HCT116 (cell line): ENCODE measurements around the gene RAB31. TPM values are rescaled to one million over a fixed set of nuclear protein-coding genes. Genes with fewer than 3 reads are reported as not detected.

Experiments
- ATAC-seq: fragments of 200-7000 bp; cut with Tn5 transposase; 2 replicates; pipeline ENCODE4 v1.9.1; 2020; ENCODE audit warnings: mild to moderate bottlenecking, moderate library complexity
- BruUV-seq: library from RNA; stranded (reverse); fragments of 400-500 nt; replicated peaks from 2 replicates; lab custom pipeline; 2021; lab: Mats Ljungman, UMichigan
- CTCF ChIA-PET: fragments of 300-600 bp; sonication (Branson Sonifier 250); formaldehyde crosslinking; loops from one replicate; lab custom pipeline; 2021; ENCODE audit warnings: antibody characterized with exemption; lab: Charles Lee
- POLR2A ChIA-PET: fragments of 300-600, 350-600 bp; sonication (Branson Sonifier 250); formaldehyde crosslinking; loops from one replicate; lab custom pipeline; 2021; ENCODE audit warnings: antibody characterized with exemption; lab: Charles Lee
- RAD21 ChIA-PET, 2 experiments: fragments of 300-600 bp; sonication (Branson Sonifier 250); formaldehyde crosslinking; loops; one replicate each; lab custom pipeline; 2023; ENCODE audit warnings: low total read pairs in 2 of 2; ENCODE audit not compliant: uncharacterized antibody in 2 of 2, unreplicated experiment in 2 of 2, low non-redundant PET in 1 of 2; lab: Charles Lee
- DNase-seq: peaks from one replicate; pipeline ENCODE4 v3.0.0-alpha.2; 2010; ENCODE audit warnings: low read depth, low spot score
- H2AFZ ChIP-seq: fragments of 200-600 bp; shearing (Covaris generic), sonication (generic); 2 replicates; pipeline ENCODE4 v1.6.1; 2017; ENCODE audit warnings: low read depth, mixed run types, mixed read lengths, antibody characterized with exemption, low read length; ENCODE audit not compliant: poor library complexity, severe bottlenecking
- H3K27ac ChIP-seq: 2 replicates; pipeline ENCODE4 v1.5.1; 2012; ENCODE audit warnings: low read depth, low read length
- H3K27me3 ChIP-seq: fragments of 200-600 bp; sonication (generic); 2 replicates; pipeline ENCODE4 v1.6.1; 2016; ENCODE audit warnings: mixed run types, low read length, mixed read lengths; ENCODE audit not compliant: insufficient read depth
- H3K36me3 ChIP-seq, 2 experiments: fragments of 200-500 bp in 1 of 2; fragments of 200-600 bp in 1 of 2; sonication (Bioruptor generic) in 1 of 2; sonication (generic) in 1 of 2; 2 replicates each; pipeline versions ENCODE4 v1.5.1 to v1.6.1; 2014 to 2016; ENCODE audit warnings: low read length in 2 of 2, inconsistent platforms in 1 of 2, mixed read lengths in 1 of 2, mixed run types in 1 of 2; ENCODE audit not compliant: insufficient read depth in 2 of 2, control insufficient read depth in 1 of 2
- H3K4me1 ChIP-seq, 2 experiments: fragments of 200-600 bp in 1 of 2; sonication (generic) in 1 of 2; 2 replicates each; pipeline versions ENCODE4 v1.5.1 to v1.6.1; 2012 to 2017; ENCODE audit warnings: low read length in 2 of 2, inconsistent platforms in 1 of 2, mild to moderate bottlenecking in 1 of 2, mixed read lengths in 1 of 2, mixed run types in 1 of 2, moderate library complexity in 1 of 2; ENCODE audit not compliant: insufficient read depth in 2 of 2, control insufficient read depth in 1 of 2
- H3K4me2 ChIP-seq: fragments of 200-600 bp; sonication (generic); 2 replicates; pipeline ENCODE4 v1.6.1; 2017; ENCODE audit warnings: mixed run types, low read length, mixed read lengths
- H3K4me3 ChIP-seq, 2 experiments: fragments of 200-600 bp in 1 of 2; sonication (generic) in 1 of 2; replicated peaks in 1 of 2; 2 replicates each; pipeline ENCODE4 v1.5.1; 2011 to 2016; ENCODE audit warnings: low read length in 2 of 2, control low read depth in 1 of 2, low read depth in 1 of 2, mild to moderate bottlenecking in 1 of 2, mixed read lengths in 1 of 2, mixed run types in 1 of 2
- H3K79me2 ChIP-seq: fragments of 200-600 bp; sonication (generic); 2 replicates; pipeline ENCODE4 v1.6.1; 2017; ENCODE audit warnings: mild to moderate bottlenecking, mixed run types, low read length, moderate library complexity, mixed read lengths; ENCODE audit not compliant: insufficient read depth
- H3K9ac ChIP-seq: fragments of 200-600 bp; sonication (generic); 2 replicates; pipeline ENCODE4 v1.6.1; 2016; ENCODE audit warnings: low read length, mixed read lengths
- H3K9me2 ChIP-seq: fragments of 200-600 bp; sonication (generic), shearing (Covaris generic); 2 replicates; pipeline ENCODE4 v1.6.1; 2017; ENCODE audit warnings: mixed run types, mild to moderate bottlenecking, moderate library complexity; ENCODE audit not compliant: insufficient read depth
- H3K9me3 ChIP-seq, 2 experiments: fragments of 200-500 bp in 1 of 2; fragments of 200-600 bp in 1 of 2; sonication (Bioruptor generic) in 1 of 2; sonication (generic) in 1 of 2; 2 replicates each; pipeline ENCODE4 v1.6.1; 2014 to 2017; ENCODE audit warnings: low read length in 2 of 2, mixed read lengths in 2 of 2, inconsistent platforms in 1 of 2, low read depth in 1 of 2, mild to moderate bottlenecking in 1 of 2, mixed run types in 1 of 2, moderate library complexity in 1 of 2; ENCODE audit not compliant: control insufficient read depth in 1 of 2, insufficient read depth in 1 of 2
- H4K20me1 ChIP-seq: fragments of 200-600 bp; sonication (generic), shearing (Covaris generic); 2 replicates; pipeline ENCODE4 v1.6.1; 2017; ENCODE audit warnings: mixed run types, mild to moderate bottlenecking, moderate library complexity; ENCODE audit not compliant: insufficient read depth
- CEBPB ChIP-seq: IDR thresholded peaks from 2 replicates; pipeline ENCODE4 v1.6.1; 2012; ENCODE audit warnings: low read depth
- EGR1 ChIP-seq: IDR thresholded peaks from 2 replicates; pipeline ENCODE4 v1.6.1; 2012; ENCODE audit warnings: low read depth
- EZH2phosphoT487 ChIP-seq: fragments of 200-600 bp; IDR thresholded peaks from 2 replicates; pipeline ENCODE4 v1.6.1; 2018; ENCODE audit warnings: antibody characterized with exemption, borderline replicate concordance
- FOSL1 ChIP-seq: IDR thresholded peaks from 2 replicates; pipeline ENCODE4 v1.6.1; 2012; ENCODE audit warnings: low read depth
- JUND ChIP-seq: IDR thresholded peaks from 2 replicates; pipeline ENCODE4 v1.6.1; 2012
- POLR2A ChIP-seq: IDR thresholded peaks from 2 replicates; pipeline ENCODE4 v1.7.0; 2011; ENCODE audit warnings: borderline replicate concordance; ENCODE audit not compliant: insufficient read depth, insufficient read length; ENCODE audit errors: extremely low read depth
- SP1 ChIP-seq: IDR thresholded peaks from 2 replicates; pipeline ENCODE4 v1.6.1; 2012; ENCODE audit warnings: low read depth
- TCF7L2 ChIP-seq: IDR thresholded peaks from 2 replicates; pipeline ENCODE4 v1.7.0; 2011; ENCODE audit warnings: borderline replicate concordance, inconsistent platforms; ENCODE audit not compliant: insufficient read depth, insufficient read length; ENCODE audit errors: extremely low read depth
- YY1 ChIP-seq: IDR thresholded peaks from 2 replicates; pipeline ENCODE4 v1.6.1; 2011; ENCODE audit warnings: low read length, low read depth, moderate library complexity, mild to moderate bottlenecking; ENCODE audit not compliant: insufficient replicate concordance; ENCODE audit errors: extremely low read depth
- ZNF274 ChIP-seq: fragments of 200-500 bp; sonication (Bioruptor generic); IDR thresholded peaks from 2 replicates; pipeline ENCODE4 v1.6.1; 2014; ENCODE audit warnings: mild to moderate bottlenecking, low read depth, low read length, inconsistent platforms
- intact Hi-C: fragments of 100-400 bp; cut with micrococcal nuclease; formaldehyde crosslinking; loops from 2 replicates; pipeline ENCODE4 v1.10.0; 2022
- total RNA-seq: library from RNA; stranded (reverse); gene quantifications from one replicate; pipeline ENCODE4 v1.2.1, GENCODE V29; 2021; ENCODE audit not compliant: unreplicated experiment
- TF ChIP-seq, protein P1 (sequence below), 3 experiments: fragments of 200-600 bp in 1 of 3; sonication (generic) in 1 of 3; IDR thresholded peaks in 2 of 3; conservative IDR thresholded peaks in 1 of 3; 2 replicates each; pipeline ENCODE4 v1.5.1; 2012 to 2017; ENCODE audit warnings: low read depth in 2 of 3, low read length in 2 of 3, antibody characterized with exemption in 1 of 3, borderline replicate concordance in 1 of 3, control low read depth in 1 of 3, mild to moderate bottlenecking in 1 of 3, mixed read lengths in 1 of 3, mixed run types in 1 of 3, moderate library complexity in 1 of 3; ENCODE audit not compliant: insufficient read depth in 1 of 3
- TF ChIP-seq, protein P2 (sequence below): IDR thresholded peaks from 2 replicates; pipeline ENCODE4 v1.6.1; 2011; ENCODE audit warnings: mild to moderate bottlenecking, low read length, moderate library complexity; ENCODE audit not compliant: insufficient replicate concordance; ENCODE audit errors: extremely low read depth
- TF ChIP-seq, protein P3 (sequence below): IDR thresholded peaks from 2 replicates; pipeline ENCODE4 v1.6.1; 2012; ENCODE audit warnings: low read depth
- TF ChIP-seq, protein P4 (sequence below): IDR thresholded peaks from 2 replicates; pipeline ENCODE4 v1.6.1; 2012

RAB31 gene
- total RNA-seq, 1 experiment from 2014 or later, result 46.9 TPM

DNA sequence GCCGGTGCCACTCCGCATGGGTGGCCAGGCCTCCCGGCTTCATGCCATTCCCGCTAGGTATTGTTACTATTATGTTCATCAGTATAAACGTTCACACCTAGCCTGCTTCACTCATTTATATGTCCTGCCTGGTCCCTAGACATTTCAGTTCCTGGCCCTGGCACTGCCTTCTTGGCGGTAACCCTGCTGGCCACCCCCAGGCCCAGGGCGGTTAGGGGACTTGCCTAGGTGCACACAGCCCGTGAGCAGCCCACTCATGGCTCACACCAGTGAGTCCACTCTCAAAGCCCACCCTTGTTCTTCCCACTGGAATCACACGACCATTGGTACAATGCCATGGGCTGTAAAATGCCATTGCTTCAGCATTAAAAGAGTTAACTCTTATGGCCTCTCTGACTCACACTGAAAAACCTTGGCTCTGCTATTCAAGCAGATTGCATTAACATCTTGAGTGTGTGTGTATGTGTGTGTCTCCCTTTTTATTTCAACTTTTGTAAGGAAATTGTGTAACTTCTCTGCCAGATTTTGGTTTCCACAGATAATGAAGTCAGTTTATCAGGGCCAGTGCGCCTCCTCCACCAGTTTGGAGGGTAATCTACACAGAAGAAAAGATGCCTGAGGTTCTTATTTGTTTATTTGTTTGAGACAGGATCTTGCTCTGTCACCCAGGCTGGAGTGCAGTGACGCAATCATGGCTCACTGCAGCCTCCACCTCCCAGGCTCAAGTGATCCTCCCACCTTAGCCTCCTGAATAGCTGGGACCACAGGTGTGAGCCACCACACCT, 74.2 kb downstream of the RAB31 start:
- TF ChIP-seq, protein P1, sequence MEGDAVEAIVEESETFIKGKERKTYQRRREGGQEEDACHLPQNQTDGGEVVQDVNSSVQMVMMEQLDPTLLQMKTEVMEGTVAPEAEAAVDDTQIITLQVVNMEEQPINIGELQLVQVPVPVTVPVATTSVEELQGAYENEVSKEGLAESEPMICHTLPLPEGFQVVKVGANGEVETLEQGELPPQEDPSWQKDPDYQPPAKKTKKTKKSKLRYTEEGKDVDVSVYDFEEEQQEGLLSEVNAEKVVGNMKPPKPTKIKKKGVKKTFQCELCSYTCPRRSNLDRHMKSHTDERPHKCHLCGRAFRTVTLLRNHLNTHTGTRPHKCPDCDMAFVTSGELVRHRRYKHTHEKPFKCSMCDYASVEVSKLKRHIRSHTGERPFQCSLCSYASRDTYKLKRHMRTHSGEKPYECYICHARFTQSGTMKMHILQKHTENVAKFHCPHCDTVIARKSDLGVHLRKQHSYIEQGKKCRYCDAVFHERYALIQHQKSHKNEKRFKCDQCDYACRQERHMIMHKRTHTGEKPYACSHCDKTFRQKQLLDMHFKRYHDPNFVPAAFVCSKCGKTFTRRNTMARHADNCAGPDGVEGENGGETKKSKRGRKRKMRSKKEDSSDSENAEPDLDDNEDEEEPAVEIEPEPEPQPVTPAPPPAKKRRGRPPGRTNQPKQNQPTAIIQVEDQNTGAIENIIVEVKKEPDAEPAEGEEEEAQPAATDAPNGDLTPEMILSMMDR (IDR thresholded peaks at IDR 0.05 in 2 of 3, conservative IDR thresholded peaks at IDR 0.05 in 1 of 3; ENCODE audit: borderline replicate concordance in 1 of 3, insufficient read depth in 1 of 3, low read depth in 2 of 3, low read length in 2 of 3), result no peak
- TF ChIP-seq, protein P2, sequence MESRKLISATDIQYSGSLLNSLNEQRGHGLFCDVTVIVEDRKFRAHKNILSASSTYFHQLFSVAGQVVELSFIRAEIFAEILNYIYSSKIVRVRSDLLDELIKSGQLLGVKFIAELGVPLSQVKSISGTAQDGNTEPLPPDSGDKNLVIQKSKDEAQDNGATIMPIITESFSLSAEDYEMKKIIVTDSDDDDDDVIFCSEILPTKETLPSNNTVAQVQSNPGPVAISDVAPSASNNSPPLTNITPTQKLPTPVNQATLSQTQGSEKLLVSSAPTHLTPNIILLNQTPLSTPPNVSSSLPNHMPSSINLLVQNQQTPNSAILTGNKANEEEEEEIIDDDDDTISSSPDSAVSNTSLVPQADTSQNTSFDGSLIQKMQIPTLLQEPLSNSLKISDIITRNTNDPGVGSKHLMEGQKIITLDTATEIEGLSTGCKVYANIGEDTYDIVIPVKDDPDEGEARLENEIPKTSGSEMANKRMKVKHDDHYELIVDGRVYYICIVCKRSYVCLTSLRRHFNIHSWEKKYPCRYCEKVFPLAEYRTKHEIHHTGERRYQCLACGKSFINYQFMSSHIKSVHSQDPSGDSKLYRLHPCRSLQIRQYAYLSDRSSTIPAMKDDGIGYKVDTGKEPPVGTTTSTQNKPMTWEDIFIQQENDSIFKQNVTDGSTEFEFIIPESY, result no peak
- TF ChIP-seq FOSL1 (peak; percentile 56), POLR2A (no peak), JUND (peak; percentile 39), YY1 (no peak), EGR1 (no peak), SP1 (peak; percentile 51), TCF7L2 (peak; percentile 32), CEBPB (peak; percentile 86), EZH2phosphoT487 (no peak), ZNF274 (no peak)
- TF ChIP-seq, protein P3, sequence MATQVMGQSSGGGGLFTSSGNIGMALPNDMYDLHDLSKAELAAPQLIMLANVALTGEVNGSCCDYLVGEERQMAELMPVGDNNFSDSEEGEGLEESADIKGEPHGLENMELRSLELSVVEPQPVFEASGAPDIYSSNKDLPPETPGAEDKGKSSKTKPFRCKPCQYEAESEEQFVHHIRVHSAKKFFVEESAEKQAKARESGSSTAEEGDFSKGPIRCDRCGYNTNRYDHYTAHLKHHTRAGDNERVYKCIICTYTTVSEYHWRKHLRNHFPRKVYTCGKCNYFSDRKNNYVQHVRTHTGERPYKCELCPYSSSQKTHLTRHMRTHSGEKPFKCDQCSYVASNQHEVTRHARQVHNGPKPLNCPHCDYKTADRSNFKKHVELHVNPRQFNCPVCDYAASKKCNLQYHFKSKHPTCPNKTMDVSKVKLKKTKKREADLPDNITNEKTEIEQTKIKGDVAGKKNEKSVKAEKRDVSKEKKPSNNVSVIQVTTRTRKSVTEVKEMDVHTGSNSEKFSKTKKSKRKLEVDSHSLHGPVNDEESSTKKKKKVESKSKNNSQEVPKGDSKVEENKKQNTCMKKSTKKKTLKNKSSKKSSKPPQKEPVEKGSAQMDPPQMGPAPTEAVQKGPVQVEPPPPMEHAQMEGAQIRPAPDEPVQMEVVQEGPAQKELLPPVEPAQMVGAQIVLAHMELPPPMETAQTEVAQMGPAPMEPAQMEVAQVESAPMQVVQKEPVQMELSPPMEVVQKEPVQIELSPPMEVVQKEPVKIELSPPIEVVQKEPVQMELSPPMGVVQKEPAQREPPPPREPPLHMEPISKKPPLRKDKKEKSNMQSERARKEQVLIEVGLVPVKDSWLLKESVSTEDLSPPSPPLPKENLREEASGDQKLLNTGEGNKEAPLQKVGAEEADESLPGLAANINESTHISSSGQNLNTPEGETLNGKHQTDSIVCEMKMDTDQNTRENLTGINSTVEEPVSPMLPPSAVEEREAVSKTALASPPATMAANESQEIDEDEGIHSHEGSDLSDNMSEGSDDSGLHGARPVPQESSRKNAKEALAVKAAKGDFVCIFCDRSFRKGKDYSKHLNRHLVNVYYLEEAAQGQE, result no peak
- TF ChIP-seq, protein P4, sequence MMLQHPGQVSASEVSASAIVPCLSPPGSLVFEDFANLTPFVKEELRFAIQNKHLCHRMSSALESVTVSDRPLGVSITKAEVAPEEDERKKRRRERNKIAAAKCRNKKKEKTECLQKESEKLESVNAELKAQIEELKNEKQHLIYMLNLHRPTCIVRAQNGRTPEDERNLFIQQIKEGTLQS, result no peak
- TF ChIP-seq, all 23 proteins: peak for 5
- POLR2A ChIA-PET, result no interaction called here

More for the DNA sequence above, 74.2 kb downstream of the RAB31 start:
- ChIA-PET RAD21 (no interaction called here), CTCF (no interaction called here)
- Histone ChIP-seq H3K36me3 (no peaks in the 10 kb centered on the region), H3K27me3 (no peaks in the 10 kb centered on the region), H3K4me3 (peak overlapping the region in 1 of 2 experiments; percentile 29; a peak in 1 of 4 replicates), H3K9ac (0 out of 2 replicates have a peak overlapping the region, but pooled peaks have one; percentile 28), H3K9me2 (no peaks in the 10 kb centered on the region), H3K9me3 (no peaks in the 10 kb centered on the region), H2AFZ (no peak overlapping the region), H4K20me1 (no peaks in the 10 kb centered on the region), H3K4me2 (peak overlapping the region; percentile 68), H3K27ac (0 out of 2 replicates have a peak overlapping the region, but pooled peaks have one; percentile 1), H3K79me2 (no peaks in the 10 kb centered on the region), H3K4me1 (peaks cover 35 to 37% of the 10 kb centered on the region in 2 experiments)
- intact Hi-C loops, result no loop called here
- BruUV-seq, result no TSS peak
- ATAC-seq, result peak; percentile 76
- DNase-seq, result no peak
